ENCODE data around the gene IFITM5. TPM values are rescaled to one million over a fixed set of nuclear protein-coding genes. Genes with fewer than 3 reads are reported as not detected.
"Not testable (repeated sequence)": the region's sequence is repeated elsewhere in the genome, so short reads cannot be mapped to it uniquely, and the experiment has no call there.

Gene IFITM5
- total RNA-seq, 1 donor from 2014 or later = not detected

- H3K9me3 Mint-ChIP-seq (ENCODE audit: unreplicated experiment) = no peaks in the 10 kb centered on the region
- no peak for DNase-seq (ENCODE audit: extremely low spot score, unreplicated experiment)
- H3K4me3 Mint-ChIP-seq (ENCODE audit: unreplicated experiment) = peak overlapping the region; percentile 69
- TF ChIP-seq CTCF (IDR thresholded peaks at IDR 0.05) = no peak
- peaks cover 1% of the 10 kb centered on the region for H3K36me3 Mint-ChIP-seq (ENCODE audit: unreplicated experiment)
- H3K27ac Mint-ChIP-seq (ENCODE audit: unreplicated experiment) = peak overlapping the region; percentile 18
- no peaks in the 10 kb centered on the region for H3K27me3 Mint-ChIP-seq (ENCODE audit: unreplicated experiment)
- H3K4me1 Mint-ChIP-seq (ENCODE audit: unreplicated experiment) = peaks cover 15% of the 10 kb centered on the region
These were observed 9.4 kb downstream of the IFITM5 start for GRCh38 chr11:289712-290620.

GRCh38 chr11:289398-289711, 10.0 kb downstream of the IFITM5 start:
- H3K4me3 Mint-ChIP-seq (ENCODE audit: unreplicated experiment) = peak overlapping the region; percentile 69
- TF ChIP-seq CTCF (IDR thresholded peaks at IDR 0.05) = no peak
- H3K36me3 Mint-ChIP-seq (ENCODE audit: unreplicated experiment) = peaks cover 1% of the 10 kb centered on the region
- peaks cover 15% of the 10 kb centered on the region for H3K4me1 Mint-ChIP-seq (ENCODE audit: unreplicated experiment)
- no peak for DNase-seq (ENCODE audit: extremely low spot score, unreplicated experiment)
- H3K27me3 Mint-ChIP-seq (ENCODE audit: unreplicated experiment) = no peaks in the 10 kb centered on the region
- H3K9me3 Mint-ChIP-seq (ENCODE audit: unreplicated experiment) = no peaks in the 10 kb centered on the region
- H3K27ac Mint-ChIP-seq (ENCODE audit: unreplicated experiment) = peak overlapping the region; percentile 18

- Mint-ChIP-seq H3K4me1 (ENCODE audit: unreplicated experiment) (peaks cover 15% of the 10 kb centered on the region), H3K36me3 (ENCODE audit: unreplicated experiment) (no peaks in the 10 kb centered on the region), H3K27me3 (ENCODE audit: unreplicated experiment) (no peaks in the 10 kb centered on the region), H3K27ac (ENCODE audit: unreplicated experiment) (peak within 1 kb of the TSS; percentile 41), H3K4me3 (ENCODE audit: unreplicated experiment) (peak within 1 kb of the TSS; percentile 70), H3K9me3 (ENCODE audit: unreplicated experiment) (no peaks in the 10 kb centered on the region)
- no peak for TF ChIP-seq CTCF (IDR thresholded peaks at IDR 0.05)
- no peak for DNase-seq (ENCODE audit: extremely low spot score, unreplicated experiment)
These were observed 10.6 kb downstream of the IFITM5 start, which contains the start of gene PGGHG for GRCh38 chr11:288478-289397. Gene PGGHG, plus strand, starts transcription at chr11:289126. Its CDS starts 691 bp downstream, at chr11:289817.

GRCh38 chr11:287821-288477, 11.4 kb downstream of the IFITM5 start:
- no peaks in the 10 kb centered on the region for H3K36me3 Mint-ChIP-seq (ENCODE audit: unreplicated experiment)
- H3K9me3 Mint-ChIP-seq (ENCODE audit: unreplicated experiment) = no peaks in the 10 kb centered on the region
- no peak for DNase-seq (ENCODE audit: extremely low spot score, unreplicated experiment)
- no peaks in the 10 kb centered on the region for H3K27me3 Mint-ChIP-seq (ENCODE audit: unreplicated experiment)
- peaks cover 15% of the 10 kb centered on the region for H3K4me1 Mint-ChIP-seq (ENCODE audit: unreplicated experiment)
- H3K4me3 Mint-ChIP-seq (ENCODE audit: unreplicated experiment) = peak overlapping the region; percentile 70
- peak overlapping the region; percentile 41 for H3K27ac Mint-ChIP-seq (ENCODE audit: unreplicated experiment)
- no peak for TF ChIP-seq CTCF (IDR thresholded peaks at IDR 0.05)

GRCh38 chr11:286977-287820, 12.1 kb downstream of the IFITM5 start:
- H3K9me3 Mint-ChIP-seq (ENCODE audit: unreplicated experiment); H3K36me3 Mint-ChIP-seq (ENCODE audit: unreplicated experiment); H3K27ac Mint-ChIP-seq (ENCODE audit: unreplicated experiment); H3K27me3 Mint-ChIP-seq (ENCODE audit: unreplicated experiment); DNase-seq (ENCODE audit: extremely low spot score, unreplicated experiment): not testable (repeated sequence)
- peak overlapping the region; percentile 61 for H3K4me3 Mint-ChIP-seq (ENCODE audit: unreplicated experiment)
- peaks cover 15% of the 10 kb centered on the region for H3K4me1 Mint-ChIP-seq (ENCODE audit: unreplicated experiment)

All from osteocyte (in vitro differentiated cells).